ENCODE measurements around the gene GMPPB. TPM values are rescaled to one million over a fixed set of nuclear protein-coding genes. Genes with fewer than 3 reads are reported as not detected.

The GMPPB gene
- total RNA-seq, 2 experiments from 2014 or later: 40.7 to 54.5 TPM

DNA sequence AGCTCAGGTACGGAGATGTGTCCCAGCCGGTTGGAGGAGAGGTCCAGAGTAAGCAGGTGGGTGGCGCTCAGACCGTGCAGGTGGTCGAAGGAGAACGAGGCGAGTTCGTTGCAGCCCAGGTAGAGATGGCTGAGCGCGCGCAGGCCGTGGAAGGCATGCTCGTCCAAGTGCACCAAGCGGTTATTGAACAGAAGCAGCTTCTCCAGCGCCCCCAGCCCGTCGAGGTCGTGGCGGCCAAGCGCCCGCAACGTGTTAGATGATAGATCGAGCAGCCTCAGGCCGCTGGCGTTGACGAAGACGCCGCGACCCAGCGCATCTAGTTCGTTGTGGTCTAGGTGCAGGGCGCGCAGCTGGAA lies 4.9 kb downstream of the GMPPB start:
- Histone ChIP-seq H3K9me2 (ENCODE audit: insufficient read depth, low read length) (no peaks in the 10 kb centered on the region), H3K9me3 (ENCODE audit: low read length) (no peaks in the 10 kb centered on the region), H3K36me3 (ENCODE audit: insufficient read depth, low read length) (peaks cover 56% of the 10 kb centered on the region), H3K4me1 (ENCODE audit: insufficient read depth, low read length, poor library complexity, severe bottlenecking) (peaks cover 13% of the 10 kb centered on the region), H3K79me2 (ENCODE audit: insufficient read depth, low read depth, low read length) (peaks cover 13% of the 10 kb centered on the region; the same call in 1 of the 2 replicates), H3K27ac (ENCODE audit: low read depth, low read length, poor library complexity, severe bottlenecking) (no peak overlapping the region), H2AFZ (ENCODE audit: low read length) (no peak overlapping the region), H3K4me3 (ENCODE audit: low read depth, low read length, poor library complexity, severe bottlenecking) (no peak overlapping the region), H3K4me2 (ENCODE audit: low read length) (peak overlapping the region; percentile 54; the same call in 1 of the 2 replicates), H4K20me1 (ENCODE audit: insufficient read depth, low read length) (no peaks in the 10 kb centered on the region)
- intact Hi-C loops (cut with micrococcal nuclease; ENCODE audit: unreplicated experiment): loop anchor here (1.0 kb wide), 1 partner anchor 16 kb away; no protein-coding TSS in a partner anchor
- no peak for DNase-seq (ENCODE audit: low spot score)
- CTCF ChIA-PET (ENCODE audit: unreplicated experiment): no interaction called here
- no TSS peak for BruUV-seq (replicated peaks)
- POLR2A ChIA-PET: no interaction called here
- no peak for TF ChIP-seq EZH2phosphoT487 (IDR thresholded peaks at IDR 0.05; ENCODE audit: borderline replicate concordance, low read depth, low read length)
- TF ChIP-seq, protein P1, sequence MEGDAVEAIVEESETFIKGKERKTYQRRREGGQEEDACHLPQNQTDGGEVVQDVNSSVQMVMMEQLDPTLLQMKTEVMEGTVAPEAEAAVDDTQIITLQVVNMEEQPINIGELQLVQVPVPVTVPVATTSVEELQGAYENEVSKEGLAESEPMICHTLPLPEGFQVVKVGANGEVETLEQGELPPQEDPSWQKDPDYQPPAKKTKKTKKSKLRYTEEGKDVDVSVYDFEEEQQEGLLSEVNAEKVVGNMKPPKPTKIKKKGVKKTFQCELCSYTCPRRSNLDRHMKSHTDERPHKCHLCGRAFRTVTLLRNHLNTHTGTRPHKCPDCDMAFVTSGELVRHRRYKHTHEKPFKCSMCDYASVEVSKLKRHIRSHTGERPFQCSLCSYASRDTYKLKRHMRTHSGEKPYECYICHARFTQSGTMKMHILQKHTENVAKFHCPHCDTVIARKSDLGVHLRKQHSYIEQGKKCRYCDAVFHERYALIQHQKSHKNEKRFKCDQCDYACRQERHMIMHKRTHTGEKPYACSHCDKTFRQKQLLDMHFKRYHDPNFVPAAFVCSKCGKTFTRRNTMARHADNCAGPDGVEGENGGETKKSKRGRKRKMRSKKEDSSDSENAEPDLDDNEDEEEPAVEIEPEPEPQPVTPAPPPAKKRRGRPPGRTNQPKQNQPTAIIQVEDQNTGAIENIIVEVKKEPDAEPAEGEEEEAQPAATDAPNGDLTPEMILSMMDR (conservative IDR thresholded peaks at IDR 0.05; ENCODE audit: low read length): no peak

DNA sequence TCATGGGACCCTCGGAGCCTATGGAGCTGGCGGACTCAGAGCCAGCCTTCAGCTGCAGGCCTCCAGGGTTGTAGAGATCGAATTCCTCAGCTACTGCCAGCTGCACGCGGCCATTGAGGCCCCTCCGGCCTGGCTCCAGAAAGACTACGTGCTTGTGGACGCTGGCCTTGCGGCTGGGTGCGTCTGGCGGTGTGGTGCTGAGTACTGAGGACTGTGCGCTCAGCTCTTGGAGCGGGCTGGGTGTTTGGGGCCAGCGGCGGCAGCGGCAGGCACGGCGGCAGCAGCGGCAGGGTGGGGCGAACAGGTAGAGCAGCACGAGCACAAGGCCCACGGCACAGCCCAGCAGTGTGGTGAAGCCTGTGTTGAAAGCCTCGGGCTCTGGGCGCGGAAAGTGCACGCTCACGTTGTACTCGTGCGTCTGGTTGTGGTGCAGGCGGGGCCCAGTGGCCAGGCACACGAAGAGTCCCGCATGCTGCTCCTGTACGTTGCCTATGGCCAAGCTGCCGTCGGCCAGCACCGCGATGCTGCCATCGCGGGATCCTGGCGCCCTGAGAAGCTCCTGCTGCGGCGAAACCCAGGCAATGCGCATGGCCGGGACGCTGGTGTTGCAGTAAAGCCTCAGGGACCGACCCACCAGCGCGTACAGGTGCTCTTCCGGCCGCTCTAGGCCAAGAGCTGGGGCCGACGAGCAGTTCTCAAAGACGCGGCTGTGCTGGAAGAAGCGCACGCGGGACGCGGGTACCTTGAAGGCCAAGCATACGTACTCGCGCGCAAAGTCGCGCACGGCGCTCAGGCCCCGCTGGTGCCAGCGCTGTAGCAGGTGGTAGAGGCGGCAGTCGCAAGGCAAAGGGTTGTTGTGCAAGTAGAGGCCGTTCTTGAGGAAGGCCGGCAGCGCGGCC lies 5.5 kb downstream of the GMPPB start:
- no peak overlapping the region for H3K4me3 ChIP-seq (ENCODE audit: low read depth, low read length, poor library complexity, severe bottlenecking)
- H3K4me1 ChIP-seq (ENCODE audit: insufficient read depth, low read length, poor library complexity, severe bottlenecking): peaks cover 13% of the 10 kb centered on the region
- no peaks in the 10 kb centered on the region for H4K20me1 ChIP-seq (ENCODE audit: insufficient read depth, low read length)
- H2AFZ ChIP-seq (ENCODE audit: low read length): no peak overlapping the region
- ChIA-PET CTCF (ENCODE audit: unreplicated experiment) (interaction anchor here (0.6 kb wide), 1 partner anchor 610 kb away, joined by 4 read pairs; no protein-coding TSS in a partner anchor), POLR2A (no interaction called here)
- TF ChIP-seq, protein P1 (conservative IDR thresholded peaks at IDR 0.05; ENCODE audit: low read length): no peak
- TF ChIP-seq EZH2phosphoT487 (IDR thresholded peaks at IDR 0.05; ENCODE audit: borderline replicate concordance, low read depth, low read length): no peak
- H3K36me3 ChIP-seq (ENCODE audit: insufficient read depth, low read length): peaks cover 56% of the 10 kb centered on the region
- no peak overlapping the region for H3K27ac ChIP-seq (ENCODE audit: low read depth, low read length, poor library complexity, severe bottlenecking)
- intact Hi-C loops (cut with micrococcal nuclease; ENCODE audit: unreplicated experiment): no loop called here
- no peaks in the 10 kb centered on the region for H3K9me2 ChIP-seq (ENCODE audit: insufficient read depth, low read length)
- BruUV-seq (replicated peaks): no TSS peak
- no peaks in the 10 kb centered on the region for H3K9me3 ChIP-seq (ENCODE audit: low read length)
- peaks cover 9% of the 10 kb centered on the region; the same call in 1 of the 2 replicates for H3K79me2 ChIP-seq (ENCODE audit: insufficient read depth, low read depth, low read length)
- no peak for DNase-seq (ENCODE audit: low spot score)
- no peak overlapping the region for H3K4me2 ChIP-seq (ENCODE audit: low read length)
